Activated gamma-delta T cell treated with anti-CD3 and anti-CD28 coated beads, Interleukin-2, amount 50 U/mL, for 16 hours (primary cell): ENCODE measurements around the gene SERBP1.
"Not testable (repeated sequence)": the region's sequence is repeated elsewhere in the genome, so short reads cannot be mapped to it uniquely, and the experiment has no call there.

Experiments used
- DNase-seq: peaks from one replicate; pipeline ENCODE4 v3.0.0-alpha.2; 2020; ENCODE audit warnings: low read depth

Gene SERBP1

GRCh38 chr1:67440339-67440738, 10.1 kb upstream of the SERBP1 start:
- no peak for DNase-seq

- DNase-seq, result no peak
Observed at GRCh38 chr1:67439277-67440029, 9.3 kb upstream of the SERBP1 start.

- DNase-seq, result no peak
Observed at GRCh38 chr1:67437961-67438360, 7.8 kb upstream of the SERBP1 start.

- no peak for DNase-seq
Observed at GRCh38 chr1:67436511-67437055, 6.4 kb upstream of the SERBP1 start.

- no peak for DNase-seq
Observed at GRCh38 chr1:67434491-67434890, 4.3 kb upstream of the SERBP1 start.

- no peak for DNase-seq
Observed at GRCh38 chr1:67433837-67434236, 3.6 kb upstream of the SERBP1 start.

GRCh38 chr1:67432745-67433144, 2.5 kb upstream of the SERBP1 start:
- no peak for DNase-seq

GRCh38 chr1:67431869-67432578, 1.8 kb upstream of the SERBP1 start:
- no peak for DNase-seq

GRCh38 chr1:67431156-67431765, 1.1 kb upstream of the SERBP1 start:
- DNase-seq, result no peak

- DNase-seq, result peak; percentile 9
Observed at GRCh38 chr1:67429528-67430357, 459 bp downstream of the SERBP1 start.

- peak; percentile 17 for DNase-seq
Observed at GRCh38 chr1:67429011-67429527, 1.1 kb downstream of the SERBP1 start.

- no peak for DNase-seq
Observed at GRCh38 chr1:67427947-67428346, 2.3 kb downstream of the SERBP1 start.

GRCh38 chr1:67427465-67427864, 2.7 kb downstream of the SERBP1 start:
- no peak for DNase-seq

- DNase-seq, result no peak
Observed at GRCh38 chr1:67420835-67421492, 9.2 kb downstream of the SERBP1 start.

GRCh38 chr1:67418839-67419586, 11.2 kb downstream of the SERBP1 start:
- DNase-seq, result no peak

GRCh38 chr1:67417733-67418132, 12.5 kb downstream of the SERBP1 start:
- not testable (repeated sequence) for DNase-seq

GRCh38 chr1:67415041-67415440, 15.2 kb downstream of the SERBP1 start:
- DNase-seq, result no peak

GRCh38 chr1:67414574-67414973, 15.6 kb downstream of the SERBP1 start:
- DNase-seq, result no peak

- DNase-seq, result not testable (repeated sequence)
Observed at GRCh38 chr1:67413101-67413500, 17.1 kb downstream of the SERBP1 start.

GRCh38 chr1:67408148-67408547, 22.1 kb downstream of the SERBP1 start:
- DNase-seq, result no peak
